NCI-H446 treated with DMSO at 0.1 percent for 48 hours (cell line): ENCODE results near the gene TCFL5.
A peak's percentile ranks its signal among the peaks of the same experiment; 100 is the strongest.

ENCODE experiments used
- DNase-seq: peaks from one replicate; lab custom pipeline; 2025; lab: John Stamatoyannopoulos, UW

TCFL5 gene

DNA sequence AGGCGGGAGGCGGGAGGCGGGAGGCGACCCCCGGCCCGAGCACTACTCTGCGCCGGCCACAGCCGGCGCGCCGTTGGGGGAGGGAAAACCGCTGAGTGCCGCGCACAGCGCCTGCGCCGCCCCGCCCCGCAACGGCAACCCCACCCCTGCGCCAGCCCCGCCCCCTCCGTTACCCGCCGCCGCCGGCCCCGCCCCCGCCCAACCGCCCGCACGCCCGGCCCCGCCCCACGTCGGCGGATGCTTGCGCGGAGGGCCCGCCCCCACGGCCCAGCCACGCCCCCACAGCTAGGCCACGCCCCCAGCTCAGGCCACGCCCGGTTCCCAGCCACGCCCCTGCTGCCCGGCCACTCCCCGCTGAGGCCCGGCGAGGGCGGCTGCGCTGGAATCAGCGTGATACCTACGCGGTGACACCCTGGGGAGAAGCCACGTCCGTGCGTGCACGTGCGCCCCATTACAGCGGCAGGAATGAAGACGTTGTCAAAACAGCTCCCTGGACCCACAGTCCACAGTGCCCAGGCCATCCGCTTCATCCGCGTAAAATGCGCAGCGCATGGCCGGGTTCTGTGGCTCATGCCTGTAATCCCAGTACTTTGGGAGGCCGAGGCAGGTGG lies at the start of gene TCFL5:
TSS of gene TCFL5 (minus strand) at position 97 of the 611 bp plus-strand sequence. CDS start 152 bp downstream, outside the sequence.
- DNase-seq: no peak

GRCh38 chr20:62910777-62911497 lies 49.3 kb upstream of the TCFL5 start:
- no peak for DNase-seq

DNA sequence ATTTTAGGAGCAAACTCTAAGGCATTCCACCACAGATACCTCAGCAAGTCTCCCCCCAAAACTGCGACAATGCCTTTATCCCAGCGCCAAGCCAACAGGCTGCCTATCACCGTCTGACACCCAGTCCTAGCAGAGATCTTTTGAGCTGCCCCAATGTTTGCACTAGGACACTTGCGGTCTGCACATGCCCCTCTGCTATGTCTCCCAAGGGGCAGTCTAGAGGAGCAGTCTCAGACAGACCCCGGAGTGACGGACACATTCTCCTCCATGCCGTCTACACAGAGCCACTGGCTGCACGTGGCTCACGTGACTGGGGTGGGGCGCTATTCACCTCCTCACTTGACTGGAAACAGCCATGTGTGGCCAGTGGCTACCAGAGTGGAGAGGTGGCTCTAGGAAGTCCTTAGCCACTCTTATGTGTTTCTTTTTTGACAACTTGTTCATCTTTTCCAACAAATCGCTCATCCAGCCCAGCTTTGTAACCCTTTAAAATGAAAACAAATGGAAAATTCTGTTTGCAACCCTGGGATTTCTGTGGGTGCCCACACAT lies 48.7 kb upstream of the TCFL5 start:
- no peak for DNase-seq

- no peak for DNase-seq
Measured at GRCh38 chr20:62908971-62909791, 47.6 kb upstream of the TCFL5 start.

DNA sequence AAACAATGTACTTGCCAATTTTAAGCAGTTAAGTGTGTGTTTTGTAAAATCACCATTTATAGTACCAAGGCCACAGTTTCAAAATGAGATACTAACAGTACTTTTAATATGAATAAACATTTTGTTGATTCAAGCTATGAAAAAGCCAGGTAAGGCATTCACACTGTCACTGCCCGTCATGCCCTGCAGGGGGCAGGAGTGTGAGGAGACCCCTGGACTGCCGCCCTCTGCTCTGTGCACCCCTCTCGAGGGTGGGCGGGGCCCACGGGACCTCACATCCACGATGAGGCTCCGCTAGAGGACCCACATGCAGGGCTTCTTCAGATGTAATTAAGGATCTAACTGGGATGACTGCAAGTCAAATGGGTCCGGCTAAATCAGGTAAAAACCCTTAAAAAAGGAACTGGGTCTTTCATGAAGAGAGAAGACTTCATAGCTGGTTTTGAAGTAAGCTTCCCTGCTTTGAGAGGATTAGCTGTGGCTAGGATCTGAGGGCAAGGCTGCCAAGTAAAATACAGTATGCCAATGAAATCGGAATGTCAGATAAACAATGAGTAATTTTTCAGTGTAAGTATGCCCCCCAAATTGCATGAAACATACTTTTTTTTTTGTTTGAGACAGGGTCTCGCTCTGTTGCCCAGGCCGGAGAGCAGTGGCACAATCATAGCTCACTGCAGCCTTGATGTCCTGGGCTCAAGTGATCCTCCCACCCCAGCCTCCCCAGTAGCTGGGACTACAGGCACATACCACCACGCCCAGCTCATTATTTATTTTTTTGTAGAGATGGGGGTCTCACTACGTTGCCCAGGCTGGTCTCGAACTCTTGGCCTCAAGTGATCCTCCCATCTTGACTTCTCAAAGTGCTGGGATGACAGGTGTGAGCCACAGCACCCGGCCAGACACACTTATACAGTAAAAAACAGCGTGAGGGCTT lies 46.0 kb upstream of the TCFL5 start:
- DNase-seq: no peak

DNA sequence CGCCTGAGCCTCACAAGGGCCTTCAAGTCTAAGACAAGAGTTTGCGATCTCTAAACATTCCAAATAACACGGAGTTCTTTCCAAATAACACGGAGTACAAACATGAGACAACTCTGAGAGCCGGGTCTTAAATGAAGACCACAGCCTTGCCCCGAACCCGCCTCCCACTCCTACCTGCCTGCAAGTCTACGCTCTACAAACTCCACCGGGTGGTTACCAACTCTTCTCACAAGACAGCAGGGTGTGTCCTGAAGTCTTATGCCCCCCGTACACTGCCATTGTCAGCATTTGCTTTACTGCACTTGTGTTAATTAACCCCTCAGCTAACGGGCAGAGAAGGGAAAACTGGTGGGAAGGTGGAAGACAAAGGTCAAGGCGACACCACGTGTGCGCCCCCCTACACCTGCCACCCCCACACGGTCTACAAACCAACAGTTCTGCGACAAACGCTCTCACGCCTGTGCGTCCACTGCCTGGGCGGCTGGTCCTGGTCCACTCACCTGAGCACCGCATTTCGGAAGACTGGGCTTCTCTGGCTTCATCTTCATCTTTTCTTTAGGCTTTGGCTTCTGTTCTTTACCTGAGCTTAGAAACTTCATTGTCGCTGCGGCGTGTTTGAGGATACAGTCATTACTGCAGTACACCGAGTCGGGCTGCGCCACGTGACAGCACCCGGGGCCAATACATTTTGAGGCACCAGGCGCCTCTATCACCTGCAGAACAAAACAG lies 45.2 kb upstream of the TCFL5 start:
- DNase-seq: no peak

DNA sequence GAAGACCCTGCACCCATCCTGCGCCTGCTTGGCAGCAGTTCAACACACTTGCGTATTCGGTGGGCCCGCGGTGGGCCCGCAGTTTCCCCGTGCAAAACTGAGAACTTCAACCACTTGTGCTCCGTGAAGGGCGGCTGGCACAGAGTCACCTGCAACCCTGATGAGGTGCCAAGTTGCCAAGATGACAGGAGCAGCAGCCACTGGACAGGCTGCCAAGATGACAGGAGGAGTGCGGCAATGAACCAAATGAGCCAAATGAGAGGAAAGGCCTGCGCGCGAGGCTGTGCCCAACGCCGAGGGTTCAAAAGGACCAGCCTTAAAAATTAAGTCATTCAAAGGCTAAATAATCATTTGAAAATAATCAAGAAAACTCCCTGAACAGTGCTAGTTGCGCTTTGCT lies 44.6 kb upstream of the TCFL5 start:
- DNase-seq: no peak

- DNase-seq: no peak
Measured at GRCh38 chr20:62905536-62906117, 44.0 kb upstream of the TCFL5 start.

DNA sequence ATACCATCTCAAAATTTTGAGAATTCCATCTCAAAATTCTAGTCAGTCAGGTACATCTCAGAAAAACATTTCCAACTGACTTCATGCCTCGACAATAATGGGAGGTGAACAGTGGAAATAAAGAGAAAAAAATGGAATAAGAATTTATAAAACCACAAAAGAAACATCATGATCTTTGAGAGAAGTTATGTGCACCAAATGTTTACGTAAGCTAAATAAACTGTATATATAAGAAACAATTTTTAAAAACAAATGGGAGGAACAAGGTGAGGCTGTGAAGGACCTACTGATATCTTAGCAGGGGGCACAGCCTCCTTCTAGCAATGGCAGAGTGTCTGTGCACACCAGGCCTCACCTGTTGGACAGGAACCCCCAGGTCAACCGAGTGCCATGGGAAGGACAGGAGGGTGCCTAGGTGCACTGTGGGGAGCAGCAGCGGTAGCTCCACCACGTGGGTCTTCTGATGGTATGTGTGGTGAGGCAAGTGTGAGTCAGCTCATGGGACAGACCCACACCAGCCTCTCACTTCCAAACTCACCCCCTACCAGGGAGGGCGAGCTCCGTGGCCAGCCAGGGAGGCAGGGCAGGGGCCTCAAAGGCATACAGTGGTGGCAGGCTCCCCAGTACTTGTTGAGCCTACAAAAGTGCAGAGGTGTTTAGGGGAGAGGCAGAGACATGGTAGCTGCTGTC lies 41.4 kb upstream of the TCFL5 start:
- DNase-seq: no peak

DNA sequence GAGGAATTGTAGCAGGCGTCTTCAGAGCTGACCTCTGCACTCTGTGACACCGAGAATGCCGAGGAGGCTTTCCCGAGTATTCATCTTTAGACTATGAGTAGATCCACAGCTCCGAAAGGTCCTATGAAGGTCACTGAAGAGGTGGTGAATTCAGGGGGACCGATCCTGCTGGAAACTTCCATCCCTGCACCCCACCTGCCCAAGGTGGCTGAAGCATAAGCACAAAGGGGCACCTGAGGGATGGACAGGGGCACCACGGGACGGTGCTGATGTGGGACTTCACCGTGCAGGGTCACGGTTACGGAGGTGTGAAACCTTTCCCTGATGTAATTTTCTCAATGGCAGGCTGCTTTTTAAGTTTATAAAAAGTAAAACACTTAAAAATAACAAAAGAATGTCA lies 40.3 kb upstream of the TCFL5 start:
- DNase-seq: no peak

DNA sequence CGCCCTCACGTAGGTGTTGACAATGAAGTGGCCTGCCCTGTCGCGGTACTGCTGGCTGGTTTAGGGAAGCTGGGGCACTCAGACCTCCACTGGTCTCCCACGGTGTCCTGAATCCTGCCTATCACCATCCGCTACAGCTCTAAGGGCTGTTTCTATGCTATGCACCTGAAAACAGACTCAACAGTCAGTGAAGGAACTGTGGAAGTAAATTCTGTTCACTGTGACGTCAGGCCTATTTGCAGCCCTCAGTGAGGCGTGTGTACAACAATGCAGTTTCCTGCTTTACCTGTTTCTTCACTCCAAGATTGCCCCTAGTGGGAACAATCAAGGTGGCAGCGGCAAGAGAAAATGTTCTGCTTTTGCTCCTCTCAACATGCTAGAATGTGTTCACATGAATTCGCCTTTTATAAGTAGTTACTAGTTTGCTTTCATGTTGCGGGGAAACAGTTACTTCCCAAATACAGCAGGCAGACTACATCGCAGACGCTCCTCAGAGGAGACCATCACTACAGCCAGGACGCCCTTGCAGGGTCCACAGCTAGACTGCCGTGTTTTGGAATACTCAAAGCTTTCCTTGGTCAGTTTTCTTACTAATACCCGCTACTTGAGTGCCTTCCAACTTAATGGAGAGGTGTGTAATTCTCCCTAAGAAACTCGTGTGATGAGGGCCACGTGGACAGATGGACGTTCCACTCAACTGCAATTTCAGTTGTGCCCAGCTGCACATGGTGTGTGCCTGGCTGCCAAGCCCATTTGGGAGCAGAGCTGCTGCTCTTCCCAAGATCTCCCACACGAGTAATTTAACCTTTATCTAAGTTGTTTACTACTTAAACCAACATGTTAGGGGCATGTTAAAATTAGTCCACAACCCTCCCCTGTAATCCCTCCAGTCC lies 39.3 kb upstream of the TCFL5 start:
- DNase-seq: no peak

DNA sequence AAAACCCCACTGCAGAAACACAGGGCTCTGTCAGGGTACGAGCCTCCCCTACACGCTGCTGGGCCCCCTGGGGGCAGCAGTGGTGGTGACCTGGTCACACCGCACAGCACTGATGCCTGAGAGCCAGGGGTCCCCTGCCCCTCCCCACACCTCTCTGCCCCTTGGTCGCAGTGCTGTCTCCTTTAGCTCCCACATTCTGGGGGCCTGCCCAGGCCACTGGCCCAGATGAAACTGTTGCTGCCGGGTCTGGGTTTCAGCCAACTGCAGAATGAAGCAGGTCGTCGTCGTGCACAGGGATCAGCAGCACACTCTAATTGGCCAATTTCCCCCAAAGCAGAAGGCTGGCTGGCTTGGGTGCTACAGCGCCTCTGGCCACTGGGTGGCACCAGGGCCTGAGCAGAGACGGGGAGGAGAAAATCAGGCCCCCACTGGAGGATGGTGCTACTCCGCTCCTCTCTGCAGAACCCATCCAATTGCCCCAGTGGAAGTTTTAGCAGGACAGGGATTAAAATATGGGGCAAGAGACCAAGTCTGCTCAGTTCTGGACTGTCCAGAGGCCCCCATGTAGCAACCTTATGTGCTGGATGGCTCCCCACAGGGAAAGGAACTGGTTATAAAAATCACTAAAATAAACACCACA lies 38.5 kb upstream of the TCFL5 start:
- DNase-seq: peak; percentile 41

DNA sequence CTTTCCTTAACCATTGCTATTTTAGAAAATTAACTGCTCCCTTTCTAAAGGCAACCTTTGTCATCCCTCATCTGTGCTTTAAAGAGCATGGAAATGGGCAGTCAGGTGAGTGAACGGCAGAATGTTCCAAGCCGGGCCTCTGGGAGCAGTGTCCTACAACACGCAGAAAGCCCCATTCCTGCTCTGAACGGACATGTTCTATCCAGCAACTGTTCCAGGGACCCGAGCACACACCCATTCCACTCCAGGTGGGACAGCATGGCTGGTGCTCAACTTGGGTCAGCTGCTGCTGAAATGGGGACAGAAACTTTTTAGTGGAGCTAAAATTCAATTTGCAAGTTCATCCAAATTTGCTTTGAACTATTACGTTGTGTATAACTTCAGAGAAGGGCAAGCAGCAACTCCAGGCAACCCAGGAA lies 38.0 kb upstream of the TCFL5 start:
- DNase-seq: no peak

- no peak for DNase-seq
Measured at GRCh38 chr20:62898970-62899632, 37.5 kb upstream of the TCFL5 start.

- DNase-seq: peak; percentile 22
Measured at GRCh38 chr20:62898093-62898964, 36.7 kb upstream of the TCFL5 start.

- no peak for DNase-seq
Measured at GRCh38 chr20:62897666-62898065, 36.0 kb upstream of the TCFL5 start.

DNA sequence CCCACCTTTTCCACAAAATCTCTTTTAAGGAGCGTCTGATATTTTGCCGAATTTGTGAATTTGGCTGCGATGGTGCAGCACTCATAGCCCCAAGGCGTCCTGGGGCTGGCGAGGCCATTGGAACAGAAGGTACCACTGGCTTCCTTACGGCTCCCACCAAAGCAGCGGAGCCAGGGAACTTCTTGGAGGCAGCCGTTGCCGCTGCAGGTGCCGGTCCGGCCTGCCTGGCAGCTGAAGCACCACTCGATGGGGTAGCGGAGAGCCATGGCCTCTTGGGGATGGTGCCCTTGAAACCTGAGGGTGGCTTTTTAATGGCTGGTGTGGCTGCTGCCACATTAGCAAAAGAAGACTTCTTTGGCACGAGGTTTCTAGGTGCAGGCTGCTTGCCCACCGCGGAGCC lies 34.9 kb upstream of the TCFL5 start:
- no peak for DNase-seq
